ENCODE data around the gene FBXO10. TPM values are rescaled to one million over a fixed set of nuclear protein-coding genes. Genes with fewer than 3 reads are reported as not detected.

FBXO10 gene
- total and polyA plus RNA-seq, 11 donors, result 2.4 to 9.8 (median 6.7) TPM

DNA sequence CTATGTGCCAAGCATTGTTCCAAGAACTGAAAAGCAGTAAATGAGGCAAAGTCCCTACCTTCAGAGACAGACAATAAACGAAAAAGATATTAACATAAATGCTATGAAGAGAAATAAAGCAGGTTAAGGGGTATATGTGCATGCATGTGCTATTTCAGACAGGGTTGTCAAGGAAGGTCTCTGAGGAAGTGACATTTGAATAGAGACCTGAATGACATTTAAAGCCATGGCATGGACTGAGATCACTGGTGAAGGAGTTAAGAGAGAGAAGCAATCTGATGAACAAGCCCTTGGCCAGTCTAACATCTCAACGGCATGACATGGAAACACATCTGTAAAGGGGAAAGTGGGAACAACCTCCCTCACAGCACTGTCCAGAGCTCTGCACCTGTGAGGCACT, 14.5 kb downstream of the FBXO10 start:
- Histone ChIP-seq H3K9me3 (no peaks in the 10 kb centered on the region), H3K27me3 (no peaks in the 10 kb centered on the region), H3K4me3 (no peak overlapping the region), H3K4me1 (no peaks in the 10 kb centered on the region), H3K36me3 (no peaks in the 10 kb centered on the region), H3K27ac (no peak overlapping the region)
- WGBS, 4 donors, result 79 to 85% (median 82%) methylated on average over 2 of the region's 2 CpGs
- intact Hi-C loops (cut with DNase I), result loop anchor here in 1 of 10 donors (10.0 kb wide), 1 partner anchor 67 kb away; no protein-coding TSS in a partner anchor
- DNase-seq (no peak), ATAC-seq (no peak)
- TF ChIP-seq, protein P1, sequence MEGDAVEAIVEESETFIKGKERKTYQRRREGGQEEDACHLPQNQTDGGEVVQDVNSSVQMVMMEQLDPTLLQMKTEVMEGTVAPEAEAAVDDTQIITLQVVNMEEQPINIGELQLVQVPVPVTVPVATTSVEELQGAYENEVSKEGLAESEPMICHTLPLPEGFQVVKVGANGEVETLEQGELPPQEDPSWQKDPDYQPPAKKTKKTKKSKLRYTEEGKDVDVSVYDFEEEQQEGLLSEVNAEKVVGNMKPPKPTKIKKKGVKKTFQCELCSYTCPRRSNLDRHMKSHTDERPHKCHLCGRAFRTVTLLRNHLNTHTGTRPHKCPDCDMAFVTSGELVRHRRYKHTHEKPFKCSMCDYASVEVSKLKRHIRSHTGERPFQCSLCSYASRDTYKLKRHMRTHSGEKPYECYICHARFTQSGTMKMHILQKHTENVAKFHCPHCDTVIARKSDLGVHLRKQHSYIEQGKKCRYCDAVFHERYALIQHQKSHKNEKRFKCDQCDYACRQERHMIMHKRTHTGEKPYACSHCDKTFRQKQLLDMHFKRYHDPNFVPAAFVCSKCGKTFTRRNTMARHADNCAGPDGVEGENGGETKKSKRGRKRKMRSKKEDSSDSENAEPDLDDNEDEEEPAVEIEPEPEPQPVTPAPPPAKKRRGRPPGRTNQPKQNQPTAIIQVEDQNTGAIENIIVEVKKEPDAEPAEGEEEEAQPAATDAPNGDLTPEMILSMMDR (IDR thresholded peaks at IDR 0.05), result no peak

DNA sequence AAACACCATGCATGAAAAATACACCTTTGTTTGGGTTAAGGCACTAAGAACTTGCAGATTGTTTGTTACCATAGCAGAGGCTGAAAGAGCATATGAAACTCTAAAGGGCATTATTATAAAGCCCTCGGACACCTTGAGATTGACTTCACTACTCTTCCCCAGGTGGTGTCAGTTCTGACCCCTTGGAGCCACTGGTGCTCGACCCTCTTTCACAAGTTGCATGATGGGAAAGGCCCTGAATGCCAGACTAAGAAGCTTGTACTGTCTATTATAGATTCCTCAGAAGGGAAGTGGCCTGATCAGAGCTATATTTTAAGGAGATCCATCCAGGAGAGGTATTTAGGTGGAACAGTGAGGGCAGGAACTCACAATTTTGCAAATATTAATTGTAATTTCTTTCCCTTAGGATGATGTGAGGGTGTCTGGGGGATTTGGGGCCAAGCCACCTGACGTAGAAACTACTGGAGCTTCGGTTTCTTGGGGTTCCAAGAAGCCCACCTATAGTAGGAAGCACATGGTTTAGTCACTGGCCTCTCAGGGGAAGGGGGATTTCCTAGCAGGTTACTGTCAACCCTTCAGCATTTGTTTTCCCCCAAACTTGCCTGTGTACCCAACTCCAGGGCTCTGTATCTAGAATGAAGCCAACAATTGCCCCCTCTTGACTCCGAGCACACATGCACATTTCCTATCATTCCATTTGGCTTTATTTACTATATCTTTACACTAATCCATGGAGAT, 16.2 kb downstream of the FBXO10 start:
- intact Hi-C loops (cut with DNase I), result loop anchor here in 1 of 10 donors (10.0 kb wide), 1 partner anchor 65 kb away; no protein-coding TSS in a partner anchor
- no peak for ATAC-seq

DNA sequence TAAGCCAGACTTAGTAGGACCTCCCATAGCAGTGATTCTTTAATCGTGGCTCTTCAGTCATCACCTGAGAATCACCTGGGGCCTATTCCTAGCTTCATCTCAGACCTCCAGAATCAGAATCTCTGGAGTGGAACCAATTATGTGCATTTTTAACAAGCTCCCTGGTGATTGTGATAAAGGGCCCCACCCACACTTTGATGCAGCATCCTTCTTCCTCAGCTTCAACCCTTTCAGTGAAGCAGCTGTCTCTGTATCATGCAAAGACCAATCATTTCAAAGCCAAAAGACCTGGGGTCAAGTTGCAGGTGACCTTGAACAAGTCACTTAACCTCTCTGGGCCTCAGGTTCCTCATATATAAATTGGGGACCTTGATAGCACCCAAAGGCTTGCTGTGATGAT, 17.1 kb downstream of the FBXO10 start:
- intact Hi-C loops (cut with DNase I), result no loop called here
- Histone ChIP-seq H3K27me3 (no peaks in the 10 kb centered on the region), H3K4me3 (no peak overlapping the region), H3K9me3 (no peaks in the 10 kb centered on the region), H3K27ac (no peak overlapping the region), H3K36me3 (no peaks in the 10 kb centered on the region), H3K4me1 (no peaks in the 10 kb centered on the region)
- 81 to 92% (median 87%) methylated on average over 1 of the region's 1 CpG for WGBS, 4 donors
- ATAC-seq, result no peak
- TF ChIP-seq, protein P1 (IDR thresholded peaks at IDR 0.05), result no peak
- no peak for DNase-seq

More for the DNA sequence above, 16.2 kb downstream of the FBXO10 start:
- no peaks in the 10 kb centered on the region for H3K9me3 ChIP-seq
- DNase-seq, result no peak
- H3K4me3 ChIP-seq, result no peak overlapping the region
- H3K4me1 ChIP-seq, result no peaks in the 10 kb centered on the region
- no peaks in the 10 kb centered on the region for H3K36me3 ChIP-seq
- WGBS, 4 donors, result 97 to 99% (median 98%) methylated on average over 5 of the region's 5 CpGs
- no peak overlapping the region for H3K27ac ChIP-seq
- no peak for TF ChIP-seq POLR2A (IDR thresholded peaks at IDR 0.05)
- TF ChIP-seq, protein P1 (IDR thresholded peaks at IDR 0.05), result no peak
- no peaks in the 10 kb centered on the region for H3K27me3 ChIP-seq

DNA sequence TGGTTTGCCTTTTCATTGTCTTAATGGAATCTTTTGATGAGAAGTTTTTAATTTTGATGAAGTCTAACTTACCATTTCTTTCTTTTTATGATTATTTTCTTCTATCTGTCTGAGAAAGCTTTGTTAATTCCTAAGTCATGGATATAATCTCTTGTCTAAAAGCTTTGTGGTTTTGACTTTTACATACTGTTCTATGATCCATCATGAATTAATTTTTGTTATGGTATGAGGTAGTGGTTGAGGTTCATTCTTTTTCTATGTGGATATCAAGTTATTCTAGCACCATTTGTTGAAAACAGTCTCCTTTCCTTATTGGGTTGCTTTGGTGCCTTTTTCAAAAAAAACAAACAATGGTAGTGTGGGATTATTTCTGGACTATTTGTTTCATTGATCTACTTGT, 20.4 kb downstream of the FBXO10 start:
- no peaks in the 10 kb centered on the region for H3K4me1 ChIP-seq
- TF ChIP-seq, protein P1 (IDR thresholded peaks at IDR 0.05), result no peak
- TF ChIP-seq POLR2A (IDR thresholded peaks at IDR 0.05), result no peak
- intact Hi-C loops (cut with DNase I), result no loop called here
- no peak for ATAC-seq
- H3K9me3 ChIP-seq, result no peaks in the 10 kb centered on the region
- no peak overlapping the region for H3K4me3 ChIP-seq
- no peak overlapping the region for H3K27ac ChIP-seq
- DNase-seq, result no peak
- no peaks in the 10 kb centered on the region for H3K27me3 ChIP-seq
- no peaks in the 10 kb centered on the region for H3K36me3 ChIP-seq

Data from heart left ventricle (tissue), 16 donors.